ENCODE data around the gene FCRL5.

DNA sequence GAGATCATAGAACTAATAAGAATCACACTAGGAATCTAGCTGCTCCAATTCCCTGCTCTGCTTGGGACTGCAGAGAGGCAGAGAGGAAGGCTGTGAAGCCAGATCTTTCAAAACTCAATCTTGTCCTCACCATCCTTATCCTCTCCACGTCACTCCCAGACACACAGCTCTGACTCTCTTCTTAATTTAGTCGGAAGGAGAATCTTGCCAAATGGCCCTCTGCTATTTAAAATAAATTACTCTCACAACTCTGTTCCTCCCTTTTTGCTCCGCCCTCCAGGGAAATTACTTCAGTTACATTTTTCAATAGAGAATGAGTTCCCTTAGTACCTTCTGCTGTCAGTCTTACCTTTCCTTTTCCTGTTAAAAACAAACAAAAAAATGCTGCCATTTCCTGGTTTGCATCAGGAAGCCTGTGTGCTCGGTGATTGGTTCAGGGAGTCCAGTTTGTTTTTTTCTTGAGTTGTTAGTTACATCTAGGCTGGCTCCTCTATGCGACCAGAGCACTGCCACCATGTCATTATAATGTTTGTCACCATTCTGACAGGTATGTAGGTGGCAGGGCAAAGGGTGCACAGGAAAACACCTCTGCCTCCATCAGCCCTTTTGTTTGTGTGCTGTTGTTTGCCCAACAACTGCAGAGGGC is 80.1 kb downstream of the FCRL5 start:
- TF ChIP-seq, protein P1, sequence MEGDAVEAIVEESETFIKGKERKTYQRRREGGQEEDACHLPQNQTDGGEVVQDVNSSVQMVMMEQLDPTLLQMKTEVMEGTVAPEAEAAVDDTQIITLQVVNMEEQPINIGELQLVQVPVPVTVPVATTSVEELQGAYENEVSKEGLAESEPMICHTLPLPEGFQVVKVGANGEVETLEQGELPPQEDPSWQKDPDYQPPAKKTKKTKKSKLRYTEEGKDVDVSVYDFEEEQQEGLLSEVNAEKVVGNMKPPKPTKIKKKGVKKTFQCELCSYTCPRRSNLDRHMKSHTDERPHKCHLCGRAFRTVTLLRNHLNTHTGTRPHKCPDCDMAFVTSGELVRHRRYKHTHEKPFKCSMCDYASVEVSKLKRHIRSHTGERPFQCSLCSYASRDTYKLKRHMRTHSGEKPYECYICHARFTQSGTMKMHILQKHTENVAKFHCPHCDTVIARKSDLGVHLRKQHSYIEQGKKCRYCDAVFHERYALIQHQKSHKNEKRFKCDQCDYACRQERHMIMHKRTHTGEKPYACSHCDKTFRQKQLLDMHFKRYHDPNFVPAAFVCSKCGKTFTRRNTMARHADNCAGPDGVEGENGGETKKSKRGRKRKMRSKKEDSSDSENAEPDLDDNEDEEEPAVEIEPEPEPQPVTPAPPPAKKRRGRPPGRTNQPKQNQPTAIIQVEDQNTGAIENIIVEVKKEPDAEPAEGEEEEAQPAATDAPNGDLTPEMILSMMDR (conservative IDR thresholded peaks at IDR 0.05; ENCODE audit: low read length) = no peak
- TF ChIP-seq EZH2phosphoT487 (IDR thresholded peaks at IDR 0.05; ENCODE audit: borderline replicate concordance) = no peak
